T-helper 2 cell (primary cell): ENCODE data around the gene PHIP.
"Not testable (repeated sequence)": the region's sequence is repeated elsewhere in the genome, so short reads cannot be mapped to it uniquely, and the experiment has no call there.

Experiments used
- DNase-seq, 5 experiments: peaks; one replicate each; pipeline versions ENCODE4 v3.0.0 to v3.0.0-alpha.2; 2012 to 2022

The PHIP gene

DNA sequence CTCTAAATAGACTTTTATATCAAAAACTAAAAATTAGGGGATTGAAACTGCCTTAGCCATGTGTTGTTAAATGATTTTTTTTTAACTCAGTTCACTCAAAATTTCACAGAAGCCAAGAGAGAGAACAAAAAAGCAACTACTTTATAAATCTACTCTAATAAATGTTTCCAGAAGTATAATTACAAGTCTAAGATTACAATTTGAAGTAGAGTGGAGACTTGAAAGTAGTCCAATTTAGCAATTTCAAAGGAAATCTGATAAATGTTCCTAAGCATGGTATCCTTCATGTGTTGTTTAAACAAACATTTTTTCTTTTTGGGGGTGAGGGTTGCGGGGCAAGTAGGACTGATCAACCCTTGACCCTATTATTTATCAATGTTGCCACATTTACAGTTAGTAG is 72.6 kb downstream of the PHIP start:
- no peak for DNase-seq

DNA sequence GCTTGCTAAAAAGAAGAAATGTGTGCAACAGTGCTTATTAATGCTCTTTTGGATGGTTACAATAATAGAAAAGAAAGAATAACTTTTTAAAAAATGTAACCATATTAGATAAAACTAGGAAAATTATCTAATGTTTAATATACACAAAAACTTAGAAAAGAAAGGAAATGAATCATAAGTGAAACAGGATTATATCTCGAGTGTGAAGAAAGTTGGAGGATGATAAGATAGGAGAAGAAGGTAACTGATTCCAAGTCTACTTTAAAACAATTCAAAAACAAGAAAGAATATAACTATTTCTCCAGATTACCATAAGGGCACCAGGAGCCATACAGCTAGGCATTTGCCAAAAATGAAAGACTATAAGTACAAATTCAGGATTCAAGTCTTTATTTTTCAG is 73.0 kb downstream of the PHIP start:
- DNase-seq, result no peak

DNA sequence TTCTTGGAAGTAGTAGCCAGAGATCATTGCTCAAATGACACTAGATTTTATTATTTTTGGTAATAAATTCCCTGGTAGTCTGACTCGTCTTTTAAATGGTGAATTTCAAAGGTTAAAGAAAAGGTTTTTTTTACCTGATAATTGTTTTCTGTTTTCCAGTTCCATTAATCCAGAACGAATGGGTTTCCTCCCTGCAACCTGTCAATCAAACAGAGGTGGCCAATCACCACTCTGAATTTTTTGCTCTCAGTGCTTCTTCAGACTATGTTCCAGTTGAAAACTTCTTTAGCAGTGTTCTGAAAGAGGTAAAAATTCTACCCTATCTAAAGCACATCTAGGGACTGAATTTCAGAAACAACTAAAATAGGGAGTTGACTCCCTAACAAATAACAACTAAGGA is 73.8 kb downstream of the PHIP start:
- no peak for DNase-seq

GRCh38 chr6:79001415-79001814 is 76.6 kb downstream of the PHIP start:
- DNase-seq, result no peak

DNA sequence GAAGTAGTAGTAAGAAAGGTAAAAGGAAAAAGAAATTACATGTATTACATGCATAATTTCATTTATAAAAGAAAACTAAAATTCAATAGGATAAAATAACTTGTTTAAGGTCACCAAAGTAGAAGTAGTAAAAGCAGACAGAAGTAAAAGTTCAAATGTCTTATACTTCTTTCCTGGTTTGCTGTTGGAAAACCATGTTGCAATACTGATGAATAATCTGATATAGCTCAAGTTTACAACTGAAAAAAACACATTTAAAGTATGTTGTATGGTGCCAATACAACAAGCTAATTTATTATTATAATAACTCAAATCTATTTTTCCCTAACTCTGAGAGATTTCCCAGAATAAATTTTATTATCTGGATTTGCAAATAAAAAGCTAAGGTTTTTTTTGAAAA is 78.3 kb downstream of the PHIP start:
- DNase-seq, result no peak

DNA sequence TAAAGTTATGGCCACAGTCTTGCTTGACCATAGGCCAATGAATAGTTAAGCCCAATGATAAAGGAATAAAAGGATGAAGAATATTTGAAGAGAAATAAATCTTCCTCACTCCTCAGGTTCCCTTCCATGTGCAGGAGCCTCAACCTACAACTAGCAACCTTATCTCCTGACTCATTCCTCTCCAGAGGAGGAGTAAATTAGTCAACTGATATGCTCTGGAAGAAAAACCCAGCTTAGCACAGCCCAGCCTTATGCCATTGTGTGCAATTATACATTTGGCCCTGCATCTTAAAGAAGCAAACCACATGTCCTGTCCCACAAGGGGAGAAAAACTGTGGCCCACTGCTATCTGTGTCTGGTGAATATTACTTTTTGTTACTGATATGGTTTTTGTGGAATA is 82.1 kb downstream of the PHIP start:
- no peak for DNase-seq

- DNase-seq, result no peak
Measured at GRCh38 chr6:78995346-78995745, 82.7 kb downstream of the PHIP start.

DNA sequence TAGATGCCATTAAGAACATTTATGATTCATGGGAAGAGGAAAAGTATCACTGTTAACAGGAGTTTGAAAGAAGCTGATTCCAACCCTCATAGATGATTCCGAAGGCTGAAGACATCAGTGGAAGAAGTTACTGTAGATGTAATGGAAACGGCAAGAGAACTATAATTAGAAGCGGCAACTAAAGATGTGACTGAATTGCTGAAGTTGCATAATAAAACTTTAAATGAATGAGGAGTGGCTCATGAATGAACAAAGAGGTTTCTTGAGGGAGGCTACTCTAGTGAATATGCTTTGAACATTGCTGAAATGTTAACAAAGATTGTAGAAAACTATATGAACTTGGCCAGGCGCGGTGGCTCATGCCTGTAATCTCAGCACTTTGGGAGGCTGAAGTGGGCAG is 84.1 kb downstream of the PHIP start:
- no peak for DNase-seq

DNA sequence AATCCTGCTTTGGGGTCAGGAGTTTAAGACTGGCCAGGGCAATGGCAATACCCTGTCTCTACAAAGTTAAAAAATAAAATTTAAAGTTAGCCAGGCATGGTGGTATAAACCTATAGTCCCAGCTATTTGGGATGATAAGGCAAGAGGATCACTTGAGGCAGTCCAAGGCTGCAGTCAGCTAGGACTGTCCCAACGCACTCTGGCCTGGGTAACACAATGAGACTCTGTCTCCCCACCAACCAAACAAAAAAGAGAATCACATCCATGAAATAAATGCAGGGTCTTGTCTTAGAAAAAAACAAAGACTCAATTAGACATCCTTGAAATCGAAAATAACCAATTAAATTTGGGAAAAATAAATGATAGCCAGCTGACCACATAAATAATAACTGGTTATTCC is 88.9 kb downstream of the PHIP start:
- DNase-seq, result no peak

DNA sequence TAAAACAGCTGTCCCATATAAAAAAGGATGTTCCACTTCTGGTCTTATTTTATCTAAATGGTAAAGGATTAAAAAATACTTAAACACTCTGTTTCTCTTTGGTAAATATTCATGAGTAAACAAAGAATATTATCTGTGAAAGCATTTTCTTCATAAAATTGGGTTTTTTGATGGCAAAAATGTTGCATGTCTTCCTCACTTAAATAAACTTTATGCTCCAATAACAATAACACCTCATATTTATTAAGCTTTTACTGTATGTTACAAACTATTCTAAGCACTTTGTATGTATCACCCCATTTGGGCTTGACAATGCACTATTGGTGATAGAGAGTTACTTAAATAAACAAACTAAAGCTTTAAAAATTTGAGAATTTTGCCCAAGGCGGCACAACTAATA is 91.9 kb downstream of the PHIP start:
- DNase-seq, result no peak

DNA sequence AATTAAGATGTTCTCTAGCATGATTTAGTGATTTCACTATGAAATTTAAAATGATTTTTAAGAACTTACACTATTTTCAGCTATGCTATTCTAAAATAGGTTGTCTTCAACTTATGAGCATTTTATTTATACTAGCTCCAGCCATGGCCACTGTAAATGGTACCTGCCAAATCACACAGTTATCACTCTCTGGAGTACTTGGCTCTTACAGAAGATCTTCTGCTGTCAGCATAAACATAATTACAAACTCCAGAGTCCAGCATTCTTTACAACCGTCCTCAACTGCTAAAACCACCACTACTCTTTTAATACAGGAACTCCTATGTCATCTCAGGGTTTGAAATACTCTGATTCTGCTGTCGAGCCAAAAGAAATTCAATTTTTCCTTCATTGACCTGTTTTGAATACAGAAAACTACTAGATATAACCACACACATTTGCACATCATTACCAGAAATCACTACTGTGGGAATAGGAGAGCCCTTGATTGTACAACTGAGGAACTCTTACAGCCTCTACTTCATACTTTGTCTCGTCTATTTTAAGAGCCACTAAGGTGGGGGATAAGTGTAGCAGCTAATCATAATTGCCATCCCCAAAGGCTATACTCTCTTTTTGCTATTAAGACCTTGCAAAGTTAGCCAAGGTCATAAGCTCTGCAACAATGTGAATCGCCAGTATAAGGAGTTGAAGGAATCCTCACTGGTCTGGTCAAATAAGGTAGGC is 93.7 kb downstream of the PHIP start:
- no peak for DNase-seq

DNA sequence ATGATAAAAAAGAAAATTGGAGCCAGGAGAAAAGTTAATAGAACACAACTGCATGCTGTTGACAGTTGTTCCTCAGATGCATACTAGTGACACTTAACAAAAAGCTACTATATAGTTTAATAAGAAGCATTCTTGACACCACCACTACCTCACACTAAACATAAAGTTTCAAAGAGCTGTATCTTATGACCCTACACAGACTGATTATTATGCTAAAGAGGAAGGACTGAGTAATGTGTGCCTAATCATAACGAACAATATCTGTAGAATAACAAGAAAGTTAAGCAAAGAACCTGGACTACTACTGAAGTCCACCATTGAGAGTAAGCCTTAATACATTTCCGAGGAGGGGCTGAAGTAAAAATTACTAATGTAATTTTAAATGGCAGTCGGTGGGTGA is 110.9 kb downstream of the PHIP start:
- no peak for DNase-seq

GRCh38 chr6:78966542-78966941 is 111.5 kb downstream of the PHIP start:
- DNase-seq, result no peak

GRCh38 chr6:78962448-78962847 is 115.6 kb downstream of the PHIP start:
- DNase-seq, result no peak

- DNase-seq, result no peak
Measured at GRCh38 chr6:78954740-78955139, 123.3 kb downstream of the PHIP start.

GRCh38 chr6:78953798-78954197 is 124.3 kb downstream of the PHIP start:
- DNase-seq, result no peak

DNA sequence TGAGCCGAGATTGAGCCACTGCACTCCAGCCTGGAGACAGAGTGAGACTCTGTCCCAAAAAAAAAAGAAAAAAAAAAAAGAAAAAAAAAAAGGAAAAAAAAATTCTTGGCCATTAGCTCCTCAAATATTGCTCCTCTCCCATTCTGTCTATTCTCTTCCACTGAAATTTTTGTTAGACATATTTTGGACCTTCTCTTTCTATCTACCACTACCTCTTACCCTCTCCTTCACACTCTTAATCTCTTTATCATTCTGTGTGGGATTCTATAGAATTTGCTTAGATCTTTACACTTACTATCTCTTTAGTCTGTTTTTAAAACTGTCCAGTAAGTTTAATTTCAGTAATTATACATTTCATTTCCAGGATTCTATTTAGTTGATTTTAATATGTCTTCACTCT is 125.7 kb downstream of the PHIP start:
- no peak for DNase-seq

DNA sequence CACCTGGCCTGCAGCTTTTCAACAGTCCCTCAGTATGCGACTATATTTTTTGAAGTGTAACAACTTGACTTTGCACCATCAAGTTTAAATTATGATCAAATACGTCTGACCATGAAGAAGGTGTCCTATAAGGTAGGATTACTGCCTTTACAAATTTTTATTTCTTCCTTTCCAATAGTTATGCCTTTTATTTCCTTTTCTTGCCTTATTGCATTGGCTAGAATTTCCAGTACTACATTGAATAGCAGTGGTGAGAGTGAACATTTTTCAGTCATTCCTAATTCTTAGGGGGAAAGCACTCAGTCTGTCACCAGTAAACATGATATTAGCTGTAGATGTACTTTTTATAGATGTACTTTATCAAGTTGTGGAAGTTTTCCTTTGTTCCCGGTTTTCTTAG is 129.3 kb downstream of the PHIP start:
- DNase-seq, result no peak

GRCh38 chr6:78947962-78948361 is 130.1 kb downstream of the PHIP start:
- DNase-seq, result no peak

GRCh38 chr6:78947529-78947928 is 130.5 kb downstream of the PHIP start:
- no peak for DNase-seq

- DNase-seq, result no peak
Measured at GRCh38 chr6:78942446-78942845, 135.6 kb downstream of the PHIP start.

- no peak for DNase-seq
Measured at GRCh38 chr6:78936515-78936914, 141.5 kb downstream of the PHIP start.

- DNase-seq, result no peak
Measured at GRCh38 chr6:78935553-78935952, 142.5 kb downstream of the PHIP start.

DNA sequence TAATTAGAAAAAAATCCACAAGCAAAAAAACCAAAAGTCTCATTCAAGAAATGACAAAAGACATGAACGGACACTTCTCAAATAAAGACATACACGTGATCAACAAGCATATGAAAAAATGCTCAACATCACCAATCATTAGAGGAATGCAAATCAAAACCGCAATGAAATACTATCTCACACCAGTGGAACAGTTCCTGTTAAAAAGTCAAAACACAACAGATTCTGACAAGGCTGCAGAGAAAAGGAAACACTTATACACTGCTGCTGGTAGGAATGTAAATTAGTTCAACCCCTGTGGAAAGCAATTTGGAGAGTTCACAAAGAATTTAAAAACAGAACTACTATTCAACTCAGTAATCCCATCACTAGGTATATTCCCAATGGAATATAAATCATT is 152.7 kb downstream of the PHIP start:
- DNase-seq, result no peak

DNA sequence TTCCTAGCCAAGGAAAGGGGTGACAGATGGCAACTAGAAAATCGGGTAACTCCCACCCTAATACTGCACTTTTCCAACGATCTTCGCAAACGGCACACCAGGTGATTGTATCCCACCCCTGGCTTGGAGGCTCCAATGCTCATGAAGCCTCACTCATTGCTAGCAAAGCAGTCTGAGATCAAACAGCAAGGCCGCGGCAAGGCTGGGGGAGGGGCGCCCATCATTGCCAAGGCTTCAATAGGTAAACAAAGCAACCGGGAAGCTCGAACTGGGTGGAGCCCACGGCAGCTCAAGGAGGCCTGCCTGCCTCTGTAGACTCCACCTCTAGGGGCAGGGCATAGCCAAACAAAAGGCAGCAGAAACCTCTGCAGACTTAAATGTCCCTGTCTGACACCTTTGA is 156.9 kb downstream of the PHIP start:
- not testable (repeated sequence) for DNase-seq
